DMS114 treated with DMSO at 0.1 percent for 48 hours (cell line): ENCODE data around the gene HES7.
"Not testable (repeated sequence)": the region's sequence is repeated elsewhere in the genome, so short reads cannot be mapped to it uniquely, and the experiment has no call there.

Source experiments
- DNase-seq: peaks from one replicate; lab custom pipeline; 2025; ENCODE audit not compliant: unreplicated experiment; lab: John Stamatoyannopoulos, UW

The HES7 gene

DNA sequence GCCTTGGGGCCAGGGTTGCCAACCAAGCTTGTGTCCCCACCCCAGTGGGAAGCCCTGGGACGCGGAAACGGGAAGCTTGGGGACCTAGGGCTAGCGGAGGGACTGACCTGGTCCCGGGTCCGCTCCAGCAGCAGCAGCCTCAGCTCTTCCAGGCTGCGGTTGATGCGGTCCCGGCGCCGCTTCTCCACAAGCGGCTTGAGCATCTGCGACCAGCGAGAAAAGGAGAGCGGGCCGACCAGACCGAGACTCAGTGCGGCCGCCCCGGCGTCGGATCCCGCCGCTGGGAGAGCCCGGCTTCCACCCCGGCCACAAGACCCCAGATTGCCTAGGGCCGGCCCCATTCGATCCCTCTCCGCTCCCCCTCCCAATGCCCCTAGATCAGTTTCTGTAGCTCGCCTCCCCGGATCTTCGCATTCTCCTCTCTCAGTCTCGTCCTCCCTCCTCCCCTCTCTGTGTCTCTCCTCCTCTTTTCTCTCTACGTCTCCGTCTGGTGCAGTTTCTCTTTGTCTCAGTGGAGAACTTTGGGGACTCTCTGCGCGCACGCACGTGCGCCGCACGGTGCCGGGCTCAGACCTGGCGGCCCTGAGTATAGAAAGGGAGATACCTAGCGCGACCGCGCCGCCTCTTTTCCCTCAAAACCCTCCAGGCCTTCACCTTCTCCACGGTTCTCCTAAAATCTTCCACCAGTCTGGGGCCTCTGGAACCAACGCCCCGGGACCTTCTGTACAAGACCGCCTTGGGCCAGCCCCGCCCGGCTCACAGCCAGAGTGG, 797 bp downstream of the HES7 start:
- DNase-seq, result no peak

DNA sequence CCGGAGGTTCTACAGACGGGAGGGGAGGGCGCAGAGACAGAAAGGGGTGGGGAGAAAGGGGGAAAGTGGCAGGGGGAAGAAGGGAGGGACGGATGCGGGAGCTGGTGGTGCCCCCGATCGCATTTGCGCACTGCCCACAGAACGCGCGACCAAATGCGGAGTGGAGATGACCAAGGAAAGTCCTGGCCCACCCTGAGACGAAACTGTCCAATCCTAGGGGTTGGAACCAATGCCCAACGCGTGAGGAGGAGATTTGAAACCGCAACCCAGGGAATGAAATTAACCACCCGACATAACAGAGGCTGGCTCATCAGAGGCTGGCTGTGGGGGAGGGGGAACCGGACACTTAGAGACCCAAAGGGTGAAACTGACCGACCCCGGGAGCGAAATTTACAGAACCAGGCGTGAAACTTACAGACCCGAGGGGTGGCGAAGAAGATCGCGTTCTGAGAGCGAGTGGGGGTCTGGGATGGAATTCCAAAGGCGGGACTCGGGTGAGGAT, 1.4 kb downstream of the HES7 start:
- DNase-seq, result no peak

DNA sequence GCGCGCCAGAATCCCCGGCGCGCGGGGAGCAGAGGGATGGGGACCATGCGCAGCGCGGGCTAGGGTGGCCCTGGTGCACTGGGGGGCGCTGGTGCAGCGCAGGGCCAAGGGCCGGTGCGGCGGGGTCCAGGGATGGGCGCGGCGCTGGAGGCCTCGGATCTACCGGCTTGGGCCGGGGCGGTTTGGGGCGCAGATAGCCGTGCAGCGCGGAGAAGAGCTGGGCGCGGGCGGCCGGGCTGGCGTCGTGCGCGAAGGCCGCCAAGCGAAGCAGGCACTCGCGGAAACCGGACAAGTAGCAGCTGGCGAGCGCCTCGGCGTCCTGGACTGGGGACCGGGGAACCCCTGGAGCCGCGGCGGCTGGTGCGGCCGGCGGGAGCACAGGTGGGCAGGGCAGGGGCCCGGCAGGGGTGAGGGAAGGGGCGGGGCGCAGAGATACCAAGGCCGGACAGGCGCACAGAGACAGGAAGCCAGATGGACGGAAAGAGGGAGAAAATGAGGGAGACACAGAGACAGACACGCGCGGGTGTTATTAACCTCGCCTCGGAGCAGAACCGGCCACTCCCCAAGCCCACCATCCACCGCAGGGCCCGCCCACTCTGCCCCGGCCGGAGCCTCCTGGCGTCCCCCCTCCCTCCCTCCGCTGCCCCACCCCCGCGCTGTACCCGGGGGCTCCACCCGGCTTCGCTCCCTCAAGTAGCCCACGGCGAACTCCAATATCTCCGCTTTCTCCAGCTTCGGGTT, 2.1 kb downstream of the HES7 start:
- DNase-seq, result peak; percentile 50

DNA sequence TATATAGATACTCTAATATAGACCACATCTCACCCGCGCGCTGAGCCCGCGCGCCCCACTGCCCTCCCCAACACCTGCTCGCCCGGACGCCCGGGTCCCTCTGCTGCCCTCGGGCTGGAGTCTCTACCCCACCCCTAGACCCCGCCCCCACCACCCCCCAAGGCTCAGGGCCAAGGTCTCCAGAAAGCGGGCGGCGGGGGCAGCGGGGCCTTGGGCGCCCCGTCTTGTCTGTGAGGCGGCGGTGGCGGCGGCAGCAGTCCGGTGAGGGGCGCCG, 2.6 kb downstream of the HES7 start:
- no peak for DNase-seq

DNA sequence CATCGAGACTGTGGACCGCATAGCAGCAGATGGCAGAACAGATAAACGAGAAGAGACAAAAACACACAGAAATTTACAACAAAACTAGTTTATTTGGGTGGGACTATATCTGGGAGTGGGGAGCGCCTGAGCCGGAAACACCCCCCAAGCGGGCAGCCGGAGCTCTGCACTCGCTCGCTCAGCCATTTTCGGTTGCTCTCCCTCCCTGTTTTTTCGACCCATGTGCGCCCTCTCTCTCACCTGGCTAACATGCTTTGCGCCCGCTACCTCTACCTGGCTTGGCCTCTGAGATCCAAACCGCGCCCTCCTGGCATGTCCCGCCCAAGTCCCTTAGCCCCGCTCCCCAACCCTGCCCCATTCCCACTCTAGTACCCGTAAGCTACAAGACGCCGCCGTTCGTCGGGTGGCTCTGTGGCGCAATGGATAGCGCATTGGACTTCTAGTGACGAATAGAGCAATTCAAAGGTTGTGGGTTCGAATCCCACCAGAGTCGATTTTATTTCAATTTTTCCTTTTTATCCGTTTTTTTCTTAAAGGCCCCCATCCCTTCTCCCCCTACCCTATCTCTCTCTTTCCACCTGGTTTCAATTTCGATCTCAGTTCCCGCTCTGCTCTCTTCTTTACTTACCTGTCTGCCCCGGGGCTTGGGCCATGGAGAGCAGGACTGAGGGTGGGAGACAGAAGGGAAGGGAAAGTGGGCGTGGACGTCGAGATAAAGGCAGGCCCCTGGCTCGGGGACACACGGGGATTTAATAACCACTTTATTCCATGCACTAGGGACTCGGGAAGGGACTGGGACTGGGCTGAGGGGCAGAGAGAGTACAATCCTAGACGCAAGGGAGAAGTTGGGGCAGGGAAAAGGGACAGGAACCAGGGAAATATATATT, 3.1 kb downstream of the HES7 start:
- peak; percentile 76 for DNase-seq

DNA sequence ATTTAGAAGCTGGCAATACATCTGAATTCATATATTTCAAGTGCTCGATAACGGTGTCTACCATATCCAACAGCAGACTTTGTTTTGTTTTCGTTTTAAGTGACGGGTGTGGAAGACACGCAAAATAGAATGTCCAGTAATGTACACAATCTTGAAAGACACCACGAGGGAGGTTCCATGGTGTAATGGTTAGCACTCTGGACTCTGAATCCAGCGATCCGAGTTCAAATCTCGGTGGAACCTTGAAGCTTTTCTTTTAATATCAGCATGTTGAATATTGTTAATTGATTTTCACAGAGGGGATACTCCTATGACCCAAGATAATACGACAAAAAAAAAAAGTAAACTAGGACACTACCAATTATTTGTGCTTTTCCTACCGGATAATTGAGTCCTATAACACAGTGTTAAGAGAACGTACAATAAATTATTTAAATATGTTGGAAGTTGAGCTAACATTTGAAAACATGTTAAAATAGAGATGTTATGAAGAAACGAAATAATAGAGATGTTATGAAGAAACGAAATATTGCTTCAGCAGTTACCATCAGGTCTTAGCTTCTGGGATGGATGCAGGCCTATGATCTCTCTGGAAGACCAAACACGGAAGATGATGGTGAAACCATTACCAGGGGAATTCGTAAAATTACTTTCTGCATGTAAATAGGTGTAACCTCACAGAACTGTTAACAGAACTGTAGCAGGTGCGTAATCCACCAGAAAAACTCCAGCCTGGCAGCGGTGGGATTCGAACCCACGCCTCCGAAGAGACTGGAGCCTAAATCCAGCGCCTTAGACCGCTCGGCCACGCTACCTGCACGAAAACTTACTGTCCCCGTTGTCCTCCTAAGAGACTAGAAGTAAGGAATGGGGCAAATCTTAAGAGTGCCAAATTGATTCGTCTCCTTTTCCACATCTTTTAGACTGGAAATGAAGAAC, 4.1 kb downstream of the HES7 start:
- DNase-seq, result peak; percentile 90

DNA sequence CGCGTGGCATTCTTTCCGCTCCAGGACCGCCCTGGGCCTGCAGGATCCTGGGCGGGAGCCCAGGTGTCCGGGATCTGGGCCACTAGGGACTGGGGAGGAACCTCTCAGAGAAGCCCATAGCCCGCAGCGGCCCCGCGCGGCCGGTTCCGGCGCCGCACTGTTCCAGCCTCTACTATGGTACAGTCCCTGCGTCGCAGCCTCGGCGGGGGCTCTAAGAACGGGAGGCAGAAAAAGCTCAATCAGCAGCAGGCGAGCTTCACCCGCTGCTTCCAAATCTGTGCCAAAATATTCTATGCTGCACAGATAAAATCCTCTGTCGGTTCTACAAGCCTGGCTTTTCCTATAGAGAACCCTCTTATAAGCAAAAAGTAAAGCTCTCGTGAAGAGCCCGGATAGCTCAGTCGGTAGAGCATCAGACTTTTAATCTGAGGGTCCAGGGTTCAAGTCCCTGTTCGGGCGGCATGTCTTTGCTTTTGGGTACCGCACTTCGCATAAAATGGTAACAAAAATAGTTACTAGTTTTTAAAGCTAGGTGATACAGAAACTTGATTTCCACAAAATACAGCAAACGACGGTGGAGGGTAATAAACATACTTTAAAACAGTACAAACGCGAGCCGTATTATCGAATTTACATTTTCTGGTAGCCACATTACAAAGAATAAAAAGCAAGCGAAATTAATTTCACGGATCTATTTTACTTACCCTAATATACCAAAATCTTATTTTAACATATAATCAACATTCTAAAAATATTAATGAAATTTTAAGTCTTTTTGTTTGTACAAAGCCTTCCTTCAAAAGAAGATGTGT, 4.9 kb downstream of the HES7 start:
- peak; percentile 85 for DNase-seq

DNA sequence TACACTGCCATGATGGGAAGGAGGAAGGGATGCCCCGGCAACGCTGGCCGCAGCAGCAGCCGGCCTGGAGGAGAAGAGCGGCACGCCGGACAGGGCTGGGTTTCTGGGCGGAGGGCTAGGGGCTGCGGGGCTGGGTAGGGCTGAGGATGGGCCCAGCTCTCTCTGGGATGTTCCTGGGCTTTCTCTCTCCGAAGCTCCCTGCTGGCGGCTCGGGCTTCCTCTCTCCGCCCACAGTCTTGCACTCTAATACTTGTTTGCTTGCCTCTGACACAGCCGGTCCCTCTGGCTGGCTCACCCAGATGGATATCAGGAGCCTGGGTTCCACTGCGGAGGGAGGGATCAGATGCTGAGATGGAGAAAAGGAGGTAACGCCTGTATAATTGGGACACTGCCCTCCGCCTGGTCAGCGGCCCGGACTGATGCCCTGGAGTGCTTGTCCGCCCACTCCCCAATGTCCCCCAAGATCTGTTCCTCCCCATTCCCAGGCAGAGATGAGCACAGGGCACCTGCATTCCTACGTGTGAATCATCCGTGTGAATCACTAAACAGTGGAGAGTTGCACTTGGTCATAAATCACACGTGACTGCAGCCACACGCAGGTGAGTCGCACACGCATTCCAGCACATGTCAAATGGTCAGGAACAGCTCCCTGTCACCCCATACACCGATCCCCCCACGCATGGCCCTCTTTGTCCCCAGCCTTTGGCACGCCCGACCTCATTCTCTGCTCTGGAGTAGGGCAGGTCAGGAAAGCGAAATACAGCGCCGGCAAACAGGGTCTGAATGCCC, 5.7 kb downstream of the HES7 start, which contains the start of gene ALOXE3:
ALOXE3 (minus strand) TSS at position 535 of the 789 bp plus-strand sequence; CDS start at position 11, 524 bp downstream.
- no peak for DNase-seq

DNA sequence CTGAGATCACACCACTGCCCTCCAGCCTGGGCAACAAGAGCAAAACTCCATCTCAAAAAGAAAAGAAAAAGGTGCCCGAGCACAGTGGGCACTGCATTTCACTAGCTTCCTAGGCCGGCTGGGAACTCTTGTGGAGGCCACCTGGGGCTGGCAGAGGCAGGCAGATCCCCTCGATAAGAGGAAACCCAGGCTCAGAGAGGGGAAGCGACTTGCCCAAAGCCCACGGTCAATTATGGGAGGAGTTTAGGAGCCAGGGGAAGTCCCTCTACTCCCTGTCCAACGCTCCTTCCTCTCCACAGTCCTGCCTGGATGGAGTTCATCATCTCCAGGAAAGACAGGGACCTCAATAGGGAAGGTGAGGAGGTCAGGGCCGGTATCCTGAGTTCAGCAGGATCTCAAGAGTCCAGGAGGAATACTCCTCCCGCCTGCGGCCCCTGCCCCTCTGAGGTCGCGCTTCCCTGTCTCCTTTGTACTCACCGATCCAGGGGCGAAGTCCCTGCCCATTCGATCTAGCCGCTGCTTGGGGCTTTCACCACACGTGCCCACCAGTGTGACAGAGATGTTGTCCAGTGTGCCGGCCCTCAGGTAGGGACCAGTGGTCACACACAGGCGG, 6.4 kb downstream of the HES7 start:
- no peak for DNase-seq

DNA sequence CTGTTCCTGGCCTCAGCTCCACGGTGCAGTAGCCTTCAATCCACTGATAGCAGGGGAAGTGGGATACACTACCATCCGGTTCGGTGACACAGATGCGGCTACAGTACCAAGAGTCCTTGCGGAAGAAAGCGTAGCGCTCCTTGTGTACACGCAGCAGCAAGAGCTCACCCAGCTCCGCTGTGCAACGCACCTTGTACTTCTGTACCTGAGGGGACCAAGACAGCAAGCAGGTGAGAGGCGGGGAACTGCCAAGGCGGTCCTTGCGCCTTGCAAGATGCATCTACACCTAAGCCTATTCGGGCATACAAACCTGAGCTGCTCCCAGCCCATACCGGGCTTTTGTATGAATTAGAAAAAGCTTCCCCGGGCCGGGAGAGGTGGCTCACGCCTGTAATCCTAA, 7.1 kb downstream of the HES7 start:
- DNase-seq, result no peak

DNA sequence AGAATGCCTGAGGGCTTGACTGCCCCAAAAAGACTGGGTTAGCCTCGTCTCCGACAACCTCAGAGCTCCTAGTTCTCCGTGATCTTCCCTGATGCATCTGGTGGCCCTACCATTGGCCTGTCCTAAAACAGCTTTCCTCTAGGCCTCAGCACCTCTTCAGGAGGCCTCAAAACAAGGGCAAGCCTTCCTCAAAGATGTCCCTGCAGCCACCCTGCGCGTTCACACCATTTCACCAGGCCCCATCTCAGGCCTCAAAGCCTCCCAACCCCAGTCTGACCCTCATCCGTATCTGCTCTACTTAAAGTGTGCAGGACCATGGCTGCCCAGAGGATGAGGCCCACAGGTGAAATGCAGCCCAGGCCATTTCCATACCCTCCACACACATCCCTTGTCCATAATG, 13.0 kb downstream of the HES7 start:
- DNase-seq, result no peak

DNA sequence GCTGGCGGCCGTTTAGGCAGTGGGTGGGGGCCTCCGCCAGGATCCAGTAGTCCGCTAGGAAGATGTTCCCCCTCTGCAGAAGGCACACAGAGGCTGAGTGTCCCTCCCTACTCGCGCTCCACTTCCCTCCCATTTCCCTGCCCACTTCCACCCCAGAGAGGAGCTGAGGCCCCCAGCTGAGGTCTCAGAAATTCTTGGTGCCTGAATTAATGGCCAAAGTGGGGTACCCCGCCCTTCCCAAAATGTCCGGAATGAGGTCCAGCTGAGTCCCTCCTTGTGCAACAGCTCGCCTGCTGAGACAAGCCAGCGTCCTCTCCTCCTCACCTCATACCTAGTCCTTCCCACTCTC, 13.5 kb downstream of the HES7 start:
- DNase-seq, result no peak

DNA sequence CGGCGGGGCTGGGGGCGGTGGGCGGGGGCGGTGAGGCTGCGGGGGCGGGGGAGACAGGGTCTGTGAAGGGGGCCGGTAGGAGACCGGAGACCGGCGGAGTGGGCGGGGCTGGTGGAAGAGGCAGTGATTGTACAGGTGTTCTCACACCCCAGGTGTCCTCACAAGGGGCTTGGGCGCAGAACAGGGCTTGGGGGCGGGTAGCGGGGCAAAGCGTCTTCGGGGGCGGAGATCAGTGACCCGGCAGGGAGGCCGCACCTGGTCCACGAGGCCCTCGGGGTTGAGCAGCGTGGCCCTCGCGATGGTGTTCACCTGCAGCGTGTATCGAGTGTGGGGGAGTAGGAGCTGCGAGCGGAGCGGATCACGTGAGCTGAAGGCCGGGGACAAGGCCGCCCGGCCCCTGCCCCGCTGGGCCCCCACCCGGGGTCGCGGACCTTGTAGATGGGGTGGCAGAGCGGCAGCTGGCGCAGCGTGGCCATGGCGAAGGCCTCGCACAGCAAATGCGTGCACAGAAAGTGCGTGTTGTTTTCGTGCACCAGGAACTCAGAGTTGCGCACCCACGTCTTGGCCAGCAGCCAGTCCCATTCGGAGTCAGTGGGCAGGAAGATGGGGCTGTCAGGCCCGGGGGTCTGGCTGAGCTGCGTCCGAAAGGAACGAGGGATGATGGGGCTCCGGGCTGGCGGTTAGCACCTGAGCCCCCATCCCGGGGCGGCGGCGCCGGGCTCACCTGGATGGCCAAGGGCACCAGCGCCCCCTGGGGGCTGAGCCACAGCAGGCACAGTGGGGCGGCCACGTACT, 14.0 kb downstream of the HES7 start:
- DNase-seq, result no peak

DNA sequence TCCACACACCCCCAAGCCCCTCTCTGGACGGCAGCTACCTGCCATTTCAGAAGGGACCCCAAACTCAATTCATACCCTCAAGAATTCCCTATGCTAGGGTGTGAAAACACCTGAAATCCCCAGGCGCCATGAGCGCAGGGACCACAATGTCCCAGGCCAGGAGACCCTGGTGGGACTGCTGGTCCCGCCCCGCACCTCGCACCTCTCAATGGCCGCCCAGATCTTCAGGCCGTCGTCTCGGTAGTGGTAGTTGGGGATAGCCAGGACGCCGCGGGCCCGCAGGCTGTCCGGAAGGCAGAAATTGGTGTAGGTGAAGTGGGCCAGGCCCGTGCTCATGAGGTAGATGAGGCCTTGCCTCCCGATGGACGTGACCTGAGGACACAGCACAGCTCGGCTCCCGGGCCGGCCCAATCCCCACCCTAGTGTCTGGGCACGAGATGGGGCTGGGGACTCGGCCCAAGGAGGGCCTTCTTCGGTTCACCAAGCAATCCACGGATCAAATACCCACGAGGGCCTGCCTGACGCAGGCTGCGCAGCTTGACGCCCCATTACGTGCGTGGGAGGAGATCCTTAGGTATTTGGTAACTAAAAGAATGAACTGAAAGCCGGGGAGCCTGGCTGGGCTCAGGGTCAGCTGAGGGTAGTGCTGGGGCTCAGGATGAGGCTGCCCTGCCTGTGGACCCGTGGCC, 14.8 kb downstream of the HES7 start:
- DNase-seq, result no peak

DNA sequence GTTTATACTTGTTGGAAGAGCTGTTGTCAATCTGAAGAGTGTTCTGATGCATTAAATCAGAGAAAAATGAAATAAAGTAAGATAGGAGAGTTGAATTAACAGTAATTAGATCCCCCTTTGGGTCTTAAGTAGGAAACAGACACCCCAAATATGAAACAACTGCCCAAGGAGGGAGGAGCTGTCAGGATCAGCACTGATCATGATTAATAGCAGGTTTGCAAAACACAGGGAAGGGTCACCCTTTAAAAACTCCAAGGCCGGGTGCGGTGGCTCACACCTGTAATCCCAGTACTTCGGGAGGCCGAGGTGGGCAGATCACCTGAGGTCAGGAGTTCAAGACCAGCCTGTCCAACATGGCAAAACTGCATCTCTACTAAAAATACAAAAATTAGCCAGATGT, 16.9 kb downstream of the HES7 start:
- not testable (repeated sequence) for DNase-seq

DNA sequence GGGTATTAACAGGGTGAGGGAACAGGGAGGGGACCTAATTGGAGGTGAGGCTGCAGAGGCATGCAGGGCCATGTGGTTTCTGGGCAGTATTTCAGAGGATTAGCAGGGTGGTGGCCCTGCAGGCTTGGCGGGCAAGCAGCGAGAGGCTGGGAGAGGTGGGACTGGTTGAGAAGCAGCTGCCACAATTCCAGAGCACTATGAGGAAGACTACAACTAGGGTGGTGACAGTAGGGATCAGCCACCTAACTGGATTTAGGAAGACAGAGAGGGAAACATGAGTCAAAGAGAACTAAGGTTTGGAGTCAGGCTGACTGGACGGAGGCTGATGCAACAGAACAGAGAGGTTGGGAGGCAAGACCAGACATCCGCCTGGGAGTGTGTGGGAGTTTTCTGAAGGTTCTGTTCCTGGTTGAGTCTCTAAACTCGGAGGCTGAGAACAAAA, 17.9 kb downstream of the HES7 start:
- no peak for DNase-seq

DNA sequence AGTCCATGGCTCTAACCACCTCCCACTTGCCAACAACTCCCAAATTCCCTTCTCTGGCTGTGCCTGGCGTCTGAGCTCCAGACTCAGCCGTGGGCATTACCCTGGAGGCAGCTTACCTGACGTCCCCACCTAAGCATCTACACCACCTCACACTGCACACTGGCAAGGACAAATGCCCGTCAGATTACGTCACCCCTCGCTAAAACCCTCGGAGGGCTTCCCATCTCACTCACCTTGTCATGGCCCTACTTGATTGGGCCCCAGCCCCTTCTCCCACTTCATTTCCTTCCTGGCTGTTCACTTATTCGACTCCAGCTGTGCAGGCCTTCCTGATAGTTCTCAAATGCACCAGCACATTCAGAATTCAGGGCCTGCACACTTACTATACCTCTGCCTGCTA, 19.0 kb downstream of the HES7 start:
- no peak for DNase-seq
